K562 (cell line): ENCODE measurements around the gene RASSF10. TPM values are rescaled to one million over a fixed set of nuclear protein-coding genes. Genes with fewer than 3 reads are reported as not detected.

ENCODE experiments used
- CREM ChIP-seq: IDR thresholded peaks from 2 replicates; pipeline ENCODE4 v1.6.1; 2014; ENCODE audit warnings: antibody characterized with exemption, low read depth
- CSDE1 ChIP-seq, 2 experiments: fragments of 450-650 bp; IDR thresholded peaks; 2 replicates each; pipeline ENCODE4 v1.6.1; 2016; ENCODE audit warnings: mild to moderate bottlenecking in 1 of 2
- ETS1 ChIP-seq: conservative IDR thresholded peaks from 2 replicates; pipeline ENCODE4 v1.6.1; 2011; ENCODE audit warnings: low read depth, mild to moderate bottlenecking, low read length; ENCODE audit not compliant: control insufficient read depth
- HMG20A ChIP-seq: fragments of 450-650 bp; formaldehyde crosslinking; conservative IDR thresholded peaks from 2 replicates; pipeline ENCODE4 v1.4.0; 2020; ENCODE audit warnings: mild to moderate bottlenecking, mixed read lengths
- MTF1 ChIP-seq: fragments of 250-450 bp; sonication (Bioruptor Pico); IDR thresholded peaks from 2 replicates; pipeline ENCODE4 v1.9.0; 2021; ENCODE audit warnings: moderate library complexity, mild to moderate bottlenecking, inconsistent platforms, borderline replicate concordance
- NFIC ChIP-seq: fragments of 450-650 bp; IDR thresholded peaks from 2 replicates; pipeline ENCODE4 v1.6.1; 2017; ENCODE audit warnings: mild to moderate bottlenecking, inconsistent platforms
- PATZ1 ChIP-seq: fragments of 250-450 bp; sonication (Bioruptor Pico); IDR thresholded peaks from 2 replicates; pipeline ENCODE4 v1.5.0; 2020; ENCODE audit warnings: mild to moderate bottlenecking, borderline replicate concordance
- TSHZ1 ChIP-seq: fragments of 250-450 bp; sonication (Bioruptor Pico); IDR thresholded peaks from 2 replicates; pipeline ENCODE4 v1.4.0; 2020; ENCODE audit warnings: mild to moderate bottlenecking, moderate library complexity
- ZEB2 ChIP-seq: fragments of 450-650 bp; IDR thresholded peaks from 2 replicates; pipeline ENCODE4 v1.6.1; 2016
- ZFP36 ChIP-seq: fragments of 150-350 bp; IDR thresholded peaks from 2 replicates; pipeline ENCODE4 v1.6.1; 2018; ENCODE audit warnings: low read length, low read depth; ENCODE audit not compliant: partially characterized antibody
- ZKSCAN8 ChIP-seq: fragments of 200-800 bp; sonication (Bioruptor generic); IDR thresholded peaks from 2 replicates; pipeline ENCODE4 v1.6.1; 2016; ENCODE audit warnings: missing genetic modification characterization, missing compliant biosample characterization
- ZNF143 ChIP-seq: sonication (generic); formaldehyde crosslinking; IDR thresholded peaks from 2 replicates; pipeline ENCODE4 v1.9.0; 2022; ENCODE audit warnings: mild to moderate bottlenecking, missing genetic modification reagents
- ZNF518B ChIP-seq: fragments of 250-450 bp; sonication (Bioruptor Pico); IDR thresholded peaks from 2 replicates; pipeline ENCODE4 v1.5.0; 2021; ENCODE audit warnings: mild to moderate bottlenecking, moderate library complexity
- ZNF589 ChIP-seq: fragments of 200-800 bp; sonication (Bioruptor generic); IDR thresholded peaks from 2 replicates; pipeline ENCODE4 v1.6.1; 2016; ENCODE audit warnings: low read depth, missing genetic modification characterization, missing compliant biosample characterization
- ZNF740 ChIP-seq, 3 experiments: fragments of 200-800 bp in 1 of 3; sonication (Bioruptor generic) in 1 of 3; sonication (generic) in 1 of 3; formaldehyde crosslinking in 1 of 3; IDR thresholded peaks; 2 replicates each; pipeline versions ENCODE4 v1.6.1 to v1.8.0; 2016 to 2022; ENCODE audit warnings: mild to moderate bottlenecking in 2 of 3, missing compliant biosample characterization in 2 of 3, missing genetic modification characterization in 2 of 3, missing genetic modification reagents in 1 of 3
- polyA plus RNA-seq, 8 experiments: library from polyadenylated mRNA; depleted of rRNA in 4 of 8; stranded (reverse) in 5 of 8; unstranded in 3 of 8; fragments of >200 nt; fragmentation: Nextera tagmentation in 2 of 8; fragmentation: Illumina TruSeq in 1 of 8; extraction: Ambion mirVana in 2 of 8; extraction: Trizol in 1 of 8; gene quantifications; 2 replicates each; pipeline versions ENCODE4 v1.2.1 to v1.2.3, GENCODE V29; 2011 to 2014; ENCODE audit warnings: inconsistent platforms in 1 of 8, missing spikeins in 1 of 8
- total RNA-seq, 7 experiments: library from RNA; depleted of rRNA in 6 of 7; stranded (reverse); fragments of >200 nt in 6 of 7; fragmentation: Illumina TruSeq in 2 of 7; extraction: Trizol in 2 of 7; gene quantifications; 2 replicates each; pipeline versions ENCODE4 v1.2.1 to v1.2.3, GENCODE V29; 2011 to 2021; ENCODE audit warnings: low replicate concordance in 1 of 7

RASSF10 gene
- total and polyA plus RNA-seq, 9 of the 15 experiments (the other 6 are each of a cell fraction or from before 2014, with no cell fraction given) = not detected

- peak; percentile 39 for TF ChIP-seq ZFP36
- TF ChIP-seq ZNF143 (CRISPR knock-in tag) = no peak
- TF ChIP-seq ZNF518B (CRISPR knock-in tag) = no peak
- no peak for TF ChIP-seq ZKSCAN8
- TF ChIP-seq CREM = peak; percentile 85
- no peak for TF ChIP-seq ZNF589
- TF ChIP-seq HMG20A (CRISPR knock-in tag) = no peak
- no peak for TF ChIP-seq TSHZ1 (CRISPR knock-in tag)
- no peak; the same call in 1 of the 2 replicates for TF ChIP-seq ZEB2
- TF ChIP-seq NFIC = peak; percentile 87
- TF ChIP-seq ZNF740 (CRISPR knock-in tag; IDR thresholded peaks at IDR 0.05) = no peak
- no peak for TF ChIP-seq ZNF740 (tag; IDR thresholded peaks at IDR 0.05)
- 0 out of 4 replicates have a peak, but pooled peaks of 1 of the 2 experiments have one; percentile 39 for TF ChIP-seq CSDE1 (IDR thresholded peaks at IDR 0.05)
- TF ChIP-seq MTF1 (CRISPR knock-in tag) = no peak
- 0 out of 2 replicates have a peak, but pooled peaks have one; percentile 71 for TF ChIP-seq ETS1
- TF ChIP-seq PATZ1 (CRISPR knock-in tag) = no peak
These were observed 19.5 kb upstream of the RASSF10 start (continued) for GRCh38 chr11:12989428-12990161.
